A673 (cell line): Measurements from ENCODE around the gene NFIC. TPM values are rescaled to one million over a fixed set of nuclear protein-coding genes. Genes with fewer than 3 reads are reported as not detected.

Source experiments
- BruUV-seq: library from RNA; stranded (reverse); fragments of 400-500 nt; replicated peaks from 2 replicates; lab custom pipeline; 2021; lab: Mats Ljungman, UMichigan
- CTCF ChIA-PET: fragments of 300-600 bp; sonication (Branson Sonifier 250); formaldehyde crosslinking; loops from one replicate; lab custom pipeline; 2022; ENCODE audit warnings: antibody characterized with exemption; lab: Charles Lee
- POLR2A ChIA-PET: fragments of 300-600 bp; sonication (Branson Sonifier 250); formaldehyde crosslinking; loops from one replicate; lab custom pipeline; 2022; ENCODE audit warnings: antibody characterized with exemption; ENCODE audit not compliant: low non-redundant PET; lab: Charles Lee
- DNase-seq: peaks from one replicate; pipeline ENCODE4 v3.0.0-alpha.2; 2015; ENCODE audit warnings: low spot score
- H3K27ac ChIP-seq: fragments of 200-600 bp; sonication (generic); 2 replicates; pipeline ENCODE4 v1.5.1; 2016; ENCODE audit warnings: mixed run types, low read depth, mild to moderate bottlenecking, mixed read lengths, antibody characterized with exemption, low read length; ENCODE audit not compliant: poor library complexity, severe bottlenecking
- H3K27me3 ChIP-seq: fragments of 200-600 bp; sonication (generic); replicated peaks from 2 replicates; pipeline ENCODE4 v1.6.1; 2017; ENCODE audit warnings: mixed run types, low read depth, mild to moderate bottlenecking, mixed read lengths, antibody characterized with exemption, low read length; ENCODE audit not compliant: insufficient read depth, poor library complexity
- H3K36me3 ChIP-seq: fragments of 200-600 bp; sonication (generic); 2 replicates; pipeline ENCODE4 v1.6.1; 2016; ENCODE audit warnings: mixed run types, mild to moderate bottlenecking, mixed read lengths, antibody characterized with exemption, low read length; ENCODE audit not compliant: insufficient read depth, poor library complexity, severe bottlenecking
- H3K4me1 ChIP-seq: fragments of 200-600 bp; sonication (generic); 2 replicates; pipeline ENCODE4 v1.6.1; 2017; ENCODE audit warnings: mixed run types, mild to moderate bottlenecking, mixed read lengths, antibody characterized with exemption, low read length; ENCODE audit not compliant: insufficient read depth, poor library complexity, severe bottlenecking
- H3K4me3 ChIP-seq: fragments of 200-600 bp; sonication (generic); 2 replicates; pipeline ENCODE4 v1.5.1; 2016; ENCODE audit warnings: low read depth, mixed run types, mild to moderate bottlenecking, mixed read lengths, low read length; ENCODE audit not compliant: poor library complexity, severe bottlenecking
- H3K9me3 ChIP-seq: fragments of 200-600 bp; sonication (generic); 2 replicates; pipeline ENCODE4 v1.6.1; 2016; ENCODE audit warnings: mixed run types, low read depth, mild to moderate bottlenecking, mixed read lengths, antibody characterized with exemption, low read length; ENCODE audit not compliant: poor library complexity, severe bottlenecking
- CTCF ChIP-seq: fragments of 300-800, 200-600 bp; sonication (generic); conservative IDR thresholded peaks from 2 replicates; pipeline ENCODE4 v1.5.1; 2017; ENCODE audit warnings: low read depth, mild to moderate bottlenecking, antibody characterized with exemption, low read length, moderate library complexity, mixed read lengths
- EZH2 ChIP-seq: fragments of 200-600 bp; sonication (generic); IDR thresholded peaks from 2 replicates; pipeline ENCODE4 v1.6.1; 2017; ENCODE audit warnings: borderline replicate concordance, low read depth, mild to moderate bottlenecking, mixed read lengths, antibody characterized with exemption, low read length; ENCODE audit not compliant: poor library complexity, severe bottlenecking
- intact Hi-C: fragments of 100-400 bp; cut with micrococcal nuclease; formaldehyde crosslinking; loops from one replicate; pipeline ENCODE4 v1.10.0; 2022; ENCODE audit not compliant: unreplicated experiment
- total RNA-seq: library from RNA; stranded (reverse); gene quantifications from 2 replicates; pipeline ENCODE4 v1.2.3, GENCODE V29; 2021

Gene NFIC
- total RNA-seq, 1 experiment from 2014 or later = 112 TPM

DNA sequence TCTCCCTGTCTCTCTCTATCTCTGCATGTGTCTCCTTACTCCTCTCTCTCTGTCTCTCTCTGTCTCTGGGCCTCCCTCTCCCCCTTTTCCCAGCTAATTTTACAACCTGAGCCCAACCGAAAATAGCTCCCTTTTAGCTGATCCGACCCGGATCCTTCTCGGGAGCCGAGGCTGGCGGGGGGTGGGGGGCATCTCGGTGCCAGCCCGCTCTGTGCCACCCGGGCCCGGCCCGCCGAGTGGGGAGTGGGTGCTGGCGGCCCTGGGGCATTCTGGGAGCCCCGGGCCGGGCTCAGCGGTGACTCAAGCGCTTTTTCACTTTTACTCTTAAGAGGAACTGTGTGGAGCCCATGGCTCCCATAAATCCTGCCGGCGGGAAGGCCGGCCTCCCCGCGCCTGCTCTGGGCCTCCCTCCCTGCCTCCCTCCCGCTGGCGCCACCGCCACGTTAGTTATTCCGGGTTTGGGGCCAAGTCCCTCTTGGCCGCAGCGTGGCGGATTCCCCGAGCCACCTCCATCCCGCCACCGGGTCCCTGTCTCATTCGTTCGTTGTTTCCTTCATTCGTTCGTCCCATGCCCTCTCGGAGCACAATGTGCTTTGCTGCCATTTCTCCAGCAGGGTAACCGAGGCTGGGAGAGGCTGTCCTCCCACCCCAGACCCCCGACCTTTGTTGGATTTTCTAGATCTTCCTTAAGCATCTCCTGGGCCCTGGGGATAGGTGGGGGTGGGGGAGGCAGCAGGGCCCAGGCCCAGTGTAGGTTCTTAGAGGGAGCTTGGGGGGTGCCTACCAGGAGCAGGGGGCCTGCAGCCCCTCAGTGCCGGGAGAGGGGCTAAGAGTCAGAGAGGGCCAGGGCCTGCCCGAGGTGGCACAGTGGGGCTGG, 3.2 kb downstream of the NFIC start:
- no peaks in the 10 kb centered on the region for H3K9me3 ChIP-seq
- intact Hi-C loops = loop anchor here (5.0 kb wide), 1 partner anchor 58 kb away; no protein-coding TSS in a partner anchor
- POLR2A ChIA-PET = interaction anchor here (0.6 kb wide), 1 partner anchor 18 kb away, joined by 3 read pairs; no protein-coding TSS in a partner anchor
- H3K27ac ChIP-seq = peak overlapping the region; percentile 96
- BruUV-seq = no TSS peak
- peak; percentile 71 for DNase-seq
- no peak for TF ChIP-seq EZH2
- 0 out of 2 replicates have a peak, but pooled peaks have one; percentile 19 for TF ChIP-seq CTCF
- H3K36me3 ChIP-seq = peaks cover 4% of the 10 kb centered on the region
- H3K4me1 ChIP-seq = peaks cover 41% of the 10 kb centered on the region
- CTCF ChIA-PET = no interaction called here
- peak overlapping the region; percentile 78 for H3K4me3 ChIP-seq
- H3K27me3 ChIP-seq = no peaks in the 10 kb centered on the region

GRCh38 chr19:3370214-3370720, 3.9 kb downstream of the NFIC start:
- BruUV-seq = no TSS peak
- H3K4me1 ChIP-seq = peaks cover 37% of the 10 kb centered on the region
- no peaks in the 10 kb centered on the region for H3K9me3 ChIP-seq
- H3K4me3 ChIP-seq = peak overlapping the region; percentile 78
- DNase-seq = no peak
- ChIA-PET CTCF (no interaction called here), POLR2A (no interaction called here)
- intact Hi-C loops = no loop called here
- no peaks in the 10 kb centered on the region for H3K27me3 ChIP-seq
- peak overlapping the region; percentile 96 for H3K27ac ChIP-seq
- TF ChIP-seq EZH2 = no peak
- H3K36me3 ChIP-seq = peaks cover 4% of the 10 kb centered on the region

DNA sequence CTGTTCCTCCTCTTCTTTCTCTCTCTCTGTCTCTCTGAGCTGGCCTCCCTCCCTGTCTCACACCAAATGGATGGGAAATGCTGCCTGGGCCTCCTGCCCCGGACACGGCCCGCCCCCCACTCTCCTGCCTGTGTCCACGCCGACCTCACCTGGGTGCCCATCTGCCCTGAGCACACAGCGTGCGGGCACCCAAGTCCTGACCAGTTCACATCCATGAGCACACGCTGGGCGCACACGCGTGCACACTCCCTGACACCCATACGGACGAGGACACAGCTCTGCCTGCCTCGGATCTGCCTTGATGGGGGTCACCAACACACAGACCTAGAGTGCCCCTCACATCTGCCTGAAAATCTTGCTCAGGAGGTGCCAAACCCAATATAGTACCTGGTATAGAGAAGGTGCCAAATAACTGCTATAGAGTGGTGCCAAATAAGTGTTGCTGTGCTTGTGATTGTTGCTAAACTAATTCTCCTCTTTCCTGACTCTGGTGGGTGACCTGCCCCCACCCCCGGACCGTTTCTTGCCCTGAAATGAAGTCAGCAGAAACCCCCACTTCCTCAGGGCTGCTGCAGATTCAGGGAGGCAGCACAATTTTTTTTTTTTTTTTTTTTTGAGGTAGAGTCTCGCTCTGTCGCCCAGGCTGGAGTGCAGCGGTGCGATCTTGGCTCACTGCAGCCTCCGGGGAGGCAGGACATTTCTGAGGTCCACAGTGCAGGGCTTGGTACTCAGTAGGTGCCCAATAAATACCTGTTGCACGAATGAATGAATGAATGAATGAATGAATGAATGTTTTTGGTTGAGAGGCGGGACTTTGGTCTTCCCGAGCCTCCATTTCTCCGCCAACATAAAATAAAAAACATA, 4.6 kb downstream of the NFIC start:
- TF ChIP-seq EZH2 (no peak), CTCF (no peak)
- Histone ChIP-seq H3K4me1 (peaks cover 30% of the 10 kb centered on the region), H3K27me3 (no peaks in the 10 kb centered on the region), H3K9me3 (no peaks in the 10 kb centered on the region), H3K4me3 (no peak overlapping the region), H3K27ac (peak overlapping the region; percentile 96), H3K36me3 (peaks cover 4% of the 10 kb centered on the region)
- ChIA-PET CTCF (no interaction called here), POLR2A (no interaction called here)
- BruUV-seq = TSS peak; percentile 6
- intact Hi-C loops = no loop called here
- DNase-seq = no peak
